ENCODE results near the gene LRRIQ1. TPM values are rescaled to one million over a fixed set of nuclear protein-coding genes. Genes with fewer than 3 reads are reported as not detected.

Gene LRRIQ1
- total and polyA plus RNA-seq, 2 of the 8 experiments (the other 6 are each of a cell fraction or from before 2014, with no cell fraction given), result 0.24 to 0.76 TPM

- DNase-seq (ENCODE audit: low read depth in 1 of 2, low spot score in 2 of 2) (no peak), FAIRE-seq (no peak)
- H2AFZ ChIP-seq (ENCODE audit: low read length), result no peak overlapping the region
- no peak overlapping the region for H3K9ac ChIP-seq (replicated peaks in 1 of 4; ENCODE audit: extremely low read depth in 1 of 4, low read depth in 3 of 4, low read length in 3 of 4)
- no peak overlapping the region for H4K91ac ChIP-seq (replicated peaks; ENCODE audit: insufficient read length, low read length)
- 64% methylated on average over 3 of the region's 3 CpGs; no CpG with 5 or more reads in 1 of the 2 experiments for WGBS, 2 experiments (ENCODE audit: extremely low coverage in 1 of 2, insufficient coverage in 1 of 2, insufficient read length in 1 of 2, insufficient replicate concordance in 2 of 2, low coverage in 1 of 2, low lambda C conversion rate in 2 of 2, missing lambda C conversion rate in 1 of 2)
- no peaks in the 10 kb centered on the region for H3K23me2 ChIP-seq (ENCODE audit: low read depth, low read length)
- no peaks in the 10 kb centered on the region for H3K27me3 ChIP-seq (replicated peaks in 1 of 4; ENCODE audit: control insufficient read depth in 3 of 4, extremely low read depth in 1 of 4, insufficient read depth in 3 of 4, low read length in 3 of 4)
- no peak overlapping the region for H3K4me2 ChIP-seq (ENCODE audit: insufficient read depth in 1 of 2, low read depth in 2 of 2, low read length in 2 of 2)
- H3K4me3 ChIP-seq (ENCODE audit: extremely low read depth in 1 of 4, insufficient read depth in 2 of 4, low read depth in 3 of 4, low read length in 4 of 4), result no peak overlapping the region
- H4K20me1 ChIP-seq (replicated peaks in 1 of 2; ENCODE audit: control insufficient read depth in 1 of 2, insufficient read depth in 2 of 2, low read length in 2 of 2), result no peaks in the 10 kb centered on the region
- no peaks in the 10 kb centered on the region for H3K36me3 ChIP-seq (ENCODE audit: control insufficient read depth in 2 of 4, insufficient read depth in 4 of 4, low read length in 3 of 4)
- no peak overlapping the region for H3K18ac ChIP-seq (ENCODE audit: extremely low read depth, low read length)
- H2AK5ac ChIP-seq (ENCODE audit: low read depth, low read length), result no peak overlapping the region
- no peaks in the 10 kb centered on the region for H3K79me2 ChIP-seq (ENCODE audit: control insufficient read depth in 1 of 2, insufficient read depth in 2 of 2, low read length in 2 of 2)
- H2BK5ac ChIP-seq (ENCODE audit: low read depth, low read length), result no peak overlapping the region
- H2BK20ac ChIP-seq (ENCODE audit: low read length), result no peak overlapping the region
- no peak overlapping the region for H2BK15ac ChIP-seq (ENCODE audit: low read length)
- no peaks in the 10 kb centered on the region for H3K4me1 ChIP-seq (replicated peaks in 1 of 4; ENCODE audit: control insufficient read depth in 3 of 4, insufficient read depth in 4 of 4, low read length in 3 of 4)
- H3K14ac ChIP-seq (ENCODE audit: insufficient read length), result no peak overlapping the region
- H4K5ac ChIP-seq (ENCODE audit: insufficient read length, low read depth, low read length), result no peak overlapping the region
- peak overlapping the region; percentile 32 for H3K4ac ChIP-seq (replicated peaks; ENCODE audit: insufficient read length, low read depth, low read length)
- no peak overlapping the region for H4K8ac ChIP-seq (ENCODE audit: extremely low read depth, insufficient read depth, low read length)
- H3K23ac ChIP-seq (ENCODE audit: insufficient read length), result no peak overlapping the region
- no peak overlapping the region for H2BK120ac ChIP-seq (replicated peaks; ENCODE audit: low read depth, low read length)
- no peaks in the 10 kb centered on the region for H3K79me1 ChIP-seq (ENCODE audit: low read depth, low read length)
- ChIA-PET CTCF (ENCODE audit: partially characterized antibody) (no interaction called here), POLR2A (ENCODE audit: partially characterized antibody) (no interaction called here)
- H2BK12ac ChIP-seq (ENCODE audit: low read depth, low read length), result no peak overlapping the region
- H3K56ac ChIP-seq (replicated peaks; ENCODE audit: insufficient read length, low read depth, low read length), result no peak overlapping the region
- no peak overlapping the region for H3K27ac ChIP-seq (ENCODE audit: low read depth, low read length)
- H3K9me3 ChIP-seq (ENCODE audit: insufficient read depth in 2 of 2, low read depth in 1 of 2, low read length in 1 of 2), result no peaks in the 10 kb centered on the region
- no peak for TF ChIP-seq CHD1 (IDR thresholded peaks at IDR 0.05; ENCODE audit: low read depth, low read length)
- TF ChIP-seq GABPA (IDR thresholded peaks at IDR 0.05; ENCODE audit: borderline replicate concordance, insufficient read depth, low read length), result no peak
- no peak for TF ChIP-seq JUND (IDR thresholded peaks at IDR 0.05; ENCODE audit: low read length)
- TF ChIP-seq SRF (IDR thresholded peaks at IDR 0.05; ENCODE audit: low read depth, low read length), result no peak
- no peak for TF ChIP-seq NANOG (IDR thresholded peaks at IDR 0.05; ENCODE audit: insufficient read depth, low read depth, low read length, poor library complexity, severe bottlenecking)
- TF ChIP-seq NRF1 (IDR thresholded peaks at IDR 0.05; ENCODE audit: low read depth, low read length), result no peak
- no peak for TF ChIP-seq HDAC6 (IDR thresholded peaks at IDR 0.05; ENCODE audit: low read depth, low read length)
- no peak for TF ChIP-seq CHD2 (IDR thresholded peaks at IDR 0.05; ENCODE audit: low read length)
- no peak for TF ChIP-seq E2F6 (IDR thresholded peaks at IDR 0.05)
- no peak for TF ChIP-seq YY1 (IDR thresholded peaks at IDR 0.05; ENCODE audit: low read depth, low read length)
- TF ChIP-seq KDM4A (IDR thresholded peaks at IDR 0.05; ENCODE audit: low read depth, low read length, severe bottlenecking), result no peak
- no peak for TF ChIP-seq POU5F1 (IDR thresholded peaks at IDR 0.05; ENCODE audit: low read depth, low read length)
- no peak for TF ChIP-seq TEAD4 (IDR thresholded peaks at IDR 0.05; ENCODE audit: low read depth, low read length)
- no peak for TF ChIP-seq TCF12 (IDR thresholded peaks at IDR 0.05; ENCODE audit: low read depth, low read length)
- no peak for TF ChIP-seq CBX5 (IDR thresholded peaks at IDR 0.05; ENCODE audit: low read depth, low read length)
- TF ChIP-seq TAF1 (IDR thresholded peaks at IDR 0.05; ENCODE audit: low read depth, low read length), result no peak
These were observed 208.4 kb downstream of the LRRIQ1 start for GRCh38 chr12:85244561-85244960.

All from H1 (cell line).